Astrocyte (in vitro differentiated cells and primary cell): ENCODE data around the gene OPCML.

Source experiments
- EZH2 ChIP-seq: IDR thresholded peaks from 2 replicates; pipeline ENCODE4 v1.6.1; 2012; ENCODE audit warnings: mild to moderate bottlenecking, low read length, inconsistent platforms; ENCODE audit not compliant: insufficient read depth
- TF ChIP-seq, protein P1 (sequence below): IDR thresholded peaks from 2 replicates; pipeline ENCODE4 v1.5.1; 2011; ENCODE audit warnings: low read depth, mild to moderate bottlenecking, inconsistent platforms, low read length, moderate library complexity; ENCODE audit not compliant: insufficient read depth

DNA sequence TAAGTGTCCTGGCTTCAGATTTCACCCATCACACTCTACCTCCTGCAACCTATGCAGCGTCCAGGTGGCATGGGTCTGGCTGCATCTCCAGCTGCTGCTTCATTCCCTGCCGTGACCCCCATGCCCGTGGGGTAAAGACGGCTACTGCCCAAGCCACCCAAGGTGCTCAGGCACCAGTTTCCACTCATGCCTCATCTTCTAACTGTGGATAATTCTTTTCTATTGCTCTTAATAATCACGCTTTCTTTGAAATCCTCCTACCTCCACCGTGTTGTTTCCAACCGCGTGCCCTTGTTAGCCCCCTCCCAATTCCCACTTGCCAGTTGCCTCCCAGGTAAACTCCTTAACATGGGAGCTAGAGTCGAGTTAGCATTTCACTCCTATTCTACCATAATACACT is 738.5 kb downstream of the OPCML start:
- TF ChIP-seq, protein P1, sequence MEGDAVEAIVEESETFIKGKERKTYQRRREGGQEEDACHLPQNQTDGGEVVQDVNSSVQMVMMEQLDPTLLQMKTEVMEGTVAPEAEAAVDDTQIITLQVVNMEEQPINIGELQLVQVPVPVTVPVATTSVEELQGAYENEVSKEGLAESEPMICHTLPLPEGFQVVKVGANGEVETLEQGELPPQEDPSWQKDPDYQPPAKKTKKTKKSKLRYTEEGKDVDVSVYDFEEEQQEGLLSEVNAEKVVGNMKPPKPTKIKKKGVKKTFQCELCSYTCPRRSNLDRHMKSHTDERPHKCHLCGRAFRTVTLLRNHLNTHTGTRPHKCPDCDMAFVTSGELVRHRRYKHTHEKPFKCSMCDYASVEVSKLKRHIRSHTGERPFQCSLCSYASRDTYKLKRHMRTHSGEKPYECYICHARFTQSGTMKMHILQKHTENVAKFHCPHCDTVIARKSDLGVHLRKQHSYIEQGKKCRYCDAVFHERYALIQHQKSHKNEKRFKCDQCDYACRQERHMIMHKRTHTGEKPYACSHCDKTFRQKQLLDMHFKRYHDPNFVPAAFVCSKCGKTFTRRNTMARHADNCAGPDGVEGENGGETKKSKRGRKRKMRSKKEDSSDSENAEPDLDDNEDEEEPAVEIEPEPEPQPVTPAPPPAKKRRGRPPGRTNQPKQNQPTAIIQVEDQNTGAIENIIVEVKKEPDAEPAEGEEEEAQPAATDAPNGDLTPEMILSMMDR = no peak
- no peak for TF ChIP-seq EZH2
